ENCODE data around the gene CD209. TPM values are rescaled to one million over a fixed set of nuclear protein-coding genes. Genes with fewer than 3 reads are reported as not detected.

The CD209 gene
- total and polyA plus RNA-seq, 2 donors (not counting 3 experiments of a cell fraction or from before 2014, with no cell fraction given): not detected

- Histone ChIP-seq H3K27ac (ENCODE audit: insufficient read depth, low read depth, low read length) (no peak overlapping the region), H4K20me1 (replicated peaks; ENCODE audit: control insufficient read depth, extremely low read depth, insufficient read depth, low read length) (no peaks in the 10 kb centered on the region), H3K9ac (replicated peaks; ENCODE audit: extremely low read depth, insufficient read depth, low read length) (no peak overlapping the region), H3K79me2 (ENCODE audit: control insufficient read depth, insufficient read depth, low read length) (no peaks in the 10 kb centered on the region), H3K4me1 (ENCODE audit: control insufficient read depth, extremely low read depth, insufficient read depth, low read length) (no peaks in the 10 kb centered on the region), H3K27me3 (ENCODE audit: control insufficient read depth in 2 of 2, insufficient read depth in 2 of 2, low read length in 2 of 2) (peaks cover 35 to 40% of the 10 kb centered on the region in 2 experiments), H3K4me2 (ENCODE audit: insufficient read depth, low read length) (no peak overlapping the region), H3K9me3 (replicated peaks; ENCODE audit: control insufficient read depth, insufficient read depth, low read length) (no peaks in the 10 kb centered on the region), H3K36me3 (ENCODE audit: control insufficient read depth in 2 of 2, extremely low read depth in 1 of 2, insufficient read depth in 2 of 2, low read length in 2 of 2) (no peaks in the 10 kb centered on the region), H2AFZ (ENCODE audit: low read depth, low read length) (no peak overlapping the region), H3K9me1 (replicated peaks; ENCODE audit: control insufficient read depth, extremely low read depth, insufficient read depth, low read length) (no peaks in the 10 kb centered on the region), H3K4me3 (replicated peaks in 1 of 3; ENCODE audit: insufficient read depth in 1 of 3, low read depth in 1 of 3, low read length in 3 of 3) (no peak overlapping the region)
- DNase-seq (ENCODE audit: low read depth, low spot score) (no peak), FAIRE-seq (no peak)
- CTCF ChIA-PET: interaction anchor here (1.2 kb wide), 1 partner anchor 50 kb away, joined by 3 read pairs; the partner anchor contains the start of gene TRAPPC5
- no TSS peak for BruUV-seq (replicated peaks)
- POLR2A ChIA-PET: no interaction called here
- intact Hi-C loops (cut with micrococcal nuclease) (no loop called here), dilution Hi-C loops (cut with MboI; ENCODE audit: extremely low pct_ligation_motif_present, low sequenced_read_pairs) (no loop called here)
- TF ChIP-seq FOS (IDR thresholded peaks at IDR 0.05; ENCODE audit: borderline replicate concordance, insufficient read depth, low read length): no peak
- TF ChIP-seq POLR2A (IDR thresholded peaks at IDR 0.05; ENCODE audit: low read depth, low read length): no peak
- no peak for TF ChIP-seq GATA2 (IDR thresholded peaks at IDR 0.05; ENCODE audit: insufficient read depth, insufficient read length, low read depth, low read length)
- TF ChIP-seq CTCF (IDR thresholded peaks at IDR 0.05; ENCODE audit: extremely low read depth in 1 of 2, insufficient read depth in 1 of 2, low read depth in 1 of 2, low read length in 2 of 2): no peak
- TF ChIP-seq MAX (IDR thresholded peaks at IDR 0.05; ENCODE audit: insufficient read depth, insufficient read length): no peak
- TF ChIP-seq EZH2 (IDR thresholded peaks at IDR 0.05; ENCODE audit: borderline replicate concordance, low read depth, low read length, severe bottlenecking): no peak
- no peak for TF ChIP-seq JUN (IDR thresholded peaks at IDR 0.05; ENCODE audit: borderline replicate concordance, insufficient read depth, insufficient read length, low read depth)
- TF ChIP-seq MYC (IDR thresholded peaks at IDR 0.05; ENCODE audit: low read depth, low read length): no peak
Measured at GRCh38 chr19:7731218-7731595, 16.1 kb downstream of the CD209 start.

Measured in endothelial cell of umbilical vein (primary cell).